Panc1 (cell line): ENCODE results near the gene MAP3K4. TPM values are rescaled to one million over a fixed set of nuclear protein-coding genes. Genes with fewer than 3 reads are reported as not detected.
"Not testable (repeated sequence)": the region's sequence is repeated elsewhere in the genome, so short reads cannot be mapped to it uniquely, and the experiment has no call there.

Experiments
- ATAC-seq: fragments of 200-7000 bp; cut with Tn5 transposase; 2 replicates; pipeline ENCODE4 v1.9.1; 2020; ENCODE audit warnings: mild to moderate bottlenecking, moderate library complexity
- BruUV-seq: library from RNA; stranded (reverse); fragments of 400-500 nt; replicated peaks from 2 replicates; lab custom pipeline; 2021; lab: Mats Ljungman, UMichigan
- CTCF ChIA-PET: fragments of 300-600 bp; sonication (Branson Sonifier 250); formaldehyde crosslinking; loops from one replicate; lab custom pipeline; 2022; ENCODE audit warnings: antibody characterized with exemption; lab: Charles Lee
- POLR2A ChIA-PET: fragments of 300-600 bp; sonication (Branson Sonifier 250); formaldehyde crosslinking; loops from one replicate; lab custom pipeline; 2022; ENCODE audit warnings: antibody characterized with exemption; lab: Charles Lee
- DNase-seq: peaks from one replicate; pipeline ENCODE4 v3.0.0-alpha.2; 2010; ENCODE audit warnings: low read depth, low spot score
- H3K27ac ChIP-seq: 2 replicates; pipeline ENCODE4 v1.5.1; 2011; ENCODE audit warnings: mild to moderate bottlenecking, low read length, inconsistent platforms
- H3K27me3 ChIP-seq: fragments of 200-500 bp; sonication (Bioruptor generic); 2 replicates; pipeline ENCODE4 v1.6.0; 2014; ENCODE audit warnings: low read length, inconsistent platforms; ENCODE audit not compliant: control insufficient read depth, insufficient read depth
- H3K36me3 ChIP-seq: fragments of 200-500 bp; sonication (Bioruptor generic); 2 replicates; pipeline ENCODE4 v1.5.1; 2014; ENCODE audit warnings: inconsistent platforms, mild to moderate bottlenecking, low read length, moderate library complexity; ENCODE audit not compliant: control insufficient read depth, insufficient read depth
- H3K4me1 ChIP-seq: 2 replicates; pipeline ENCODE4 v1.5.1; 2011; ENCODE audit warnings: inconsistent platforms, mild to moderate bottlenecking, low read length, moderate library complexity; ENCODE audit not compliant: control insufficient read depth, insufficient read depth
- H3K4me3 ChIP-seq, 2 experiments: 2 replicates each; pipeline ENCODE4 v1.5.1; 2011 to 2012; ENCODE audit warnings: low read depth in 2 of 2, low read length in 2 of 2, mild to moderate bottlenecking in 2 of 2, inconsistent platforms in 1 of 2, moderate library complexity in 1 of 2
- H3K9me3 ChIP-seq: fragments of 200-500 bp; sonication (Bioruptor generic); 2 replicates; pipeline ENCODE4 v1.5.1; 2014; ENCODE audit warnings: low read depth, mild to moderate bottlenecking, inconsistent platforms, low read length, moderate library complexity; ENCODE audit not compliant: control insufficient read depth, insufficient read depth
- POLR2AphosphoS5 ChIP-seq: IDR thresholded peaks from 2 replicates; pipeline ENCODE4 v1.6.1; 2012; ENCODE audit warnings: mild to moderate bottlenecking, low read depth, low read length, moderate library complexity
- SIN3A ChIP-seq: IDR thresholded peaks from 2 replicates; pipeline ENCODE4 v1.6.1; 2012; ENCODE audit warnings: low read depth, mild to moderate bottlenecking, low read length, moderate library complexity, borderline replicate concordance; ENCODE audit not compliant: insufficient read depth
- TCF7L2 ChIP-seq: IDR thresholded peaks from 2 replicates; pipeline ENCODE4 v1.6.1; 2011; ENCODE audit warnings: mild to moderate bottlenecking, low read depth, low read length, inconsistent platforms
- in situ Hi-C: cut with HindIII; loops from 2 replicates; pipeline ENCODE4 v1.10.0; 2016; ENCODE audit warnings: low sequenced_read_pairs, low pct_unique_long_range_greater_than_20kb
- intact Hi-C: fragments of 100-400 bp; cut with micrococcal nuclease; formaldehyde crosslinking; loops from one replicate; pipeline ENCODE4 v1.10.0; 2022; ENCODE audit not compliant: unreplicated experiment
- total RNA-seq: library from RNA; stranded (reverse); gene quantifications from one replicate; pipeline ENCODE4 v1.2.1, GENCODE V29; 2021; ENCODE audit not compliant: unreplicated experiment
- TF ChIP-seq, protein P1 (sequence below): fragments of 450-650 bp; IDR thresholded peaks from 2 replicates; pipeline ENCODE4 v1.5.1; 2017; ENCODE audit warnings: mild to moderate bottlenecking
- TF ChIP-seq, protein P2 (sequence below), 2 experiments: IDR thresholded peaks; 2 replicates each; pipeline ENCODE4 v1.6.1; 2011 to 2012; ENCODE audit warnings: low read depth in 2 of 2, control low read depth in 1 of 2, low read length in 1 of 2, mild to moderate bottlenecking in 1 of 2, moderate library complexity in 1 of 2; ENCODE audit not compliant: insufficient read depth in 1 of 2

The MAP3K4 gene
- total RNA-seq, 1 experiment from 2014 or later: 49.3 TPM

DNA sequence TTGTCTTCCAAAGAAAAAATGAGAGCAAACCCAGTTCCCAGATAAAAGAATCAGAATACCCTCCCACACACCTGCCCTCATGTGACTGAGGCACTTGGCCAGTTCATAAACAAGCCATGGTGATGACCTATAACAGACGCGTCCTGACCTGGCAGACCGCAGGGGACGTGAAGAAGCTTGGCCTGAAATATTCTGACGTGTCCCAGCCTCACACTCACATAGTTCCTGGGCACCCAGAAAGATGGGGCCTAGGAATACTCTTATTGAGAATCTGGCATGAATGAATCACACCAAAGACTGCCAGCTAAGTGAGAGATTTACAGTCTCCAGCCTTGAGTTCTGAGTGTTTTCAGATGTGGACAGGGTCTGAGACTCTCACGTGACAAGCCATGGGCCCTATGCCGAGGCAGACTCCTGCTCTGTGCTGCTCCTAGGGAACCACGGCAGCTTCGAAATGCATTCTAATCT is 17.2 kb upstream of the MAP3K4 start:
- Histone ChIP-seq H3K4me1 (no peaks in the 10 kb centered on the region), H3K9me3 (no peaks in the 10 kb centered on the region), H3K27me3 (no peaks in the 10 kb centered on the region), H3K27ac (no peak overlapping the region), H3K36me3 (no peaks in the 10 kb centered on the region), H3K4me3 (no peak overlapping the region)
- ATAC-seq (no peak), DNase-seq (no peak)
- TF ChIP-seq POLR2AphosphoS5 (no peak), SIN3A (no peak), TCF7L2 (no peak)
- TF ChIP-seq, protein P1, sequence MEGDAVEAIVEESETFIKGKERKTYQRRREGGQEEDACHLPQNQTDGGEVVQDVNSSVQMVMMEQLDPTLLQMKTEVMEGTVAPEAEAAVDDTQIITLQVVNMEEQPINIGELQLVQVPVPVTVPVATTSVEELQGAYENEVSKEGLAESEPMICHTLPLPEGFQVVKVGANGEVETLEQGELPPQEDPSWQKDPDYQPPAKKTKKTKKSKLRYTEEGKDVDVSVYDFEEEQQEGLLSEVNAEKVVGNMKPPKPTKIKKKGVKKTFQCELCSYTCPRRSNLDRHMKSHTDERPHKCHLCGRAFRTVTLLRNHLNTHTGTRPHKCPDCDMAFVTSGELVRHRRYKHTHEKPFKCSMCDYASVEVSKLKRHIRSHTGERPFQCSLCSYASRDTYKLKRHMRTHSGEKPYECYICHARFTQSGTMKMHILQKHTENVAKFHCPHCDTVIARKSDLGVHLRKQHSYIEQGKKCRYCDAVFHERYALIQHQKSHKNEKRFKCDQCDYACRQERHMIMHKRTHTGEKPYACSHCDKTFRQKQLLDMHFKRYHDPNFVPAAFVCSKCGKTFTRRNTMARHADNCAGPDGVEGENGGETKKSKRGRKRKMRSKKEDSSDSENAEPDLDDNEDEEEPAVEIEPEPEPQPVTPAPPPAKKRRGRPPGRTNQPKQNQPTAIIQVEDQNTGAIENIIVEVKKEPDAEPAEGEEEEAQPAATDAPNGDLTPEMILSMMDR: no peak
- TF ChIP-seq, protein P2, sequence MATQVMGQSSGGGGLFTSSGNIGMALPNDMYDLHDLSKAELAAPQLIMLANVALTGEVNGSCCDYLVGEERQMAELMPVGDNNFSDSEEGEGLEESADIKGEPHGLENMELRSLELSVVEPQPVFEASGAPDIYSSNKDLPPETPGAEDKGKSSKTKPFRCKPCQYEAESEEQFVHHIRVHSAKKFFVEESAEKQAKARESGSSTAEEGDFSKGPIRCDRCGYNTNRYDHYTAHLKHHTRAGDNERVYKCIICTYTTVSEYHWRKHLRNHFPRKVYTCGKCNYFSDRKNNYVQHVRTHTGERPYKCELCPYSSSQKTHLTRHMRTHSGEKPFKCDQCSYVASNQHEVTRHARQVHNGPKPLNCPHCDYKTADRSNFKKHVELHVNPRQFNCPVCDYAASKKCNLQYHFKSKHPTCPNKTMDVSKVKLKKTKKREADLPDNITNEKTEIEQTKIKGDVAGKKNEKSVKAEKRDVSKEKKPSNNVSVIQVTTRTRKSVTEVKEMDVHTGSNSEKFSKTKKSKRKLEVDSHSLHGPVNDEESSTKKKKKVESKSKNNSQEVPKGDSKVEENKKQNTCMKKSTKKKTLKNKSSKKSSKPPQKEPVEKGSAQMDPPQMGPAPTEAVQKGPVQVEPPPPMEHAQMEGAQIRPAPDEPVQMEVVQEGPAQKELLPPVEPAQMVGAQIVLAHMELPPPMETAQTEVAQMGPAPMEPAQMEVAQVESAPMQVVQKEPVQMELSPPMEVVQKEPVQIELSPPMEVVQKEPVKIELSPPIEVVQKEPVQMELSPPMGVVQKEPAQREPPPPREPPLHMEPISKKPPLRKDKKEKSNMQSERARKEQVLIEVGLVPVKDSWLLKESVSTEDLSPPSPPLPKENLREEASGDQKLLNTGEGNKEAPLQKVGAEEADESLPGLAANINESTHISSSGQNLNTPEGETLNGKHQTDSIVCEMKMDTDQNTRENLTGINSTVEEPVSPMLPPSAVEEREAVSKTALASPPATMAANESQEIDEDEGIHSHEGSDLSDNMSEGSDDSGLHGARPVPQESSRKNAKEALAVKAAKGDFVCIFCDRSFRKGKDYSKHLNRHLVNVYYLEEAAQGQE (IDR thresholded peaks at IDR 0.05; ENCODE audit: insufficient read depth in 1 of 2, low read depth in 2 of 2, low read length in 1 of 2): no peak
- CTCF ChIA-PET: no interaction called here
- no TSS peak for BruUV-seq
- POLR2A ChIA-PET: no interaction called here
- intact Hi-C loops: no loop called here
- in situ Hi-C loops: no loop called here

DNA sequence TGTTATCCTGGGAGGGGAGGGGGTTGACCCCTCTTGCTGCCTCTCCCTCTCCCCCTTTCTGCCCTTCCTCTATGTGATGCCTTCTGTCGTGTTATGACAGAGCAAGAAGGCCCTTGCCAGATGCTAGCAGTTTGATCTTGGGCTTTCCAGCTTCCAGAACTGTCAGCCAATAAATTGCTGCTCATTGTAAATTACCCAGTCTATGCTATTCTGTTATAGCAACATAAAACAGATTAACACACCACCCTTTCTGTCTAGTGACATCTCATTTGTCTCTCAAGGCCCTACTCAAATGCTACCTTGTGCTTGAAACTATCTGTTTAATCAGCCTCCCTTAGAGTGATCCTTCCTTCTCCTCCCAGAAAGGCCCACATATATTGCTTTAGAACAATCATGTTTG is 16.4 kb upstream of the MAP3K4 start:
- intact Hi-C loops: no loop called here
- no TSS peak for BruUV-seq
- TF ChIP-seq, protein P2 (IDR thresholded peaks at IDR 0.05; ENCODE audit: insufficient read depth in 1 of 2, low read depth in 2 of 2, low read length in 1 of 2): no peak
- TF ChIP-seq SIN3A: no peak
- TF ChIP-seq POLR2AphosphoS5: no peak
- TF ChIP-seq, protein P1: no peak
- no peak for TF ChIP-seq TCF7L2
- in situ Hi-C loops: no loop called here
- no peaks in the 10 kb centered on the region for H3K36me3 ChIP-seq
- no peak overlapping the region for H3K27ac ChIP-seq
- no peaks in the 10 kb centered on the region for H3K4me1 ChIP-seq
- ChIA-PET CTCF (no interaction called here), POLR2A (no interaction called here)
- H3K27me3 ChIP-seq: no peaks in the 10 kb centered on the region
- DNase-seq (no peak), ATAC-seq (no peak)
- no peaks in the 10 kb centered on the region for H3K9me3 ChIP-seq
- no peak overlapping the region for H3K4me3 ChIP-seq

DNA sequence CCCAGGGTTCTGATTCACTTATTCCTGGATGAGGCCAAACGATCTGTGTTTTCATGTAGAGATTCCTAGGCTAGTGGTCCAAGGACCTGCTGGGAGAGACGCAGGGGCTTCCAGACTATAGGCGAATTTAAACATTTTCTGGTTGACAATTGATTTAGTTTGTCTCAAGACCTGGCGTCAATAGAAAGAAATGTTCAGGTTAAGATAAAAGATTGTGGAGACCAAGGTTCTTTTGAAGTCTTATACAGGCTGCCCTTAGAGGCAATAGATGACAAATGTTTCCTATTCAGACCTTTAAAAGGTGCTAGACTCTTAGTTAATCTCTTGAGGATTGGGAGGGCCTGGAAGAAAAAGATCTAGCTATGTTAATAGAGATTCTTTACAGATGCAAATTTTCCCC is 15.6 kb upstream of the MAP3K4 start:
- H3K36me3 ChIP-seq, ATAC-seq, H3K4me1 ChIP-seq, BruUV-seq, H3K9me3 ChIP-seq, H3K27ac ChIP-seq, POLR2A ChIA-PET, intact Hi-C loops, H3K27me3 ChIP-seq, DNase-seq, in situ Hi-C loops, H3K4me3 ChIP-seq, CTCF ChIA-PET: not testable (repeated sequence)
